NCI-H345 (cell line): ENCODE results near the gene CLCN6.

Experiments
- DNase-seq: peaks from one replicate; lab custom pipeline; 2025; lab: John Stamatoyannopoulos, UW

The CLCN6 gene

DNA sequence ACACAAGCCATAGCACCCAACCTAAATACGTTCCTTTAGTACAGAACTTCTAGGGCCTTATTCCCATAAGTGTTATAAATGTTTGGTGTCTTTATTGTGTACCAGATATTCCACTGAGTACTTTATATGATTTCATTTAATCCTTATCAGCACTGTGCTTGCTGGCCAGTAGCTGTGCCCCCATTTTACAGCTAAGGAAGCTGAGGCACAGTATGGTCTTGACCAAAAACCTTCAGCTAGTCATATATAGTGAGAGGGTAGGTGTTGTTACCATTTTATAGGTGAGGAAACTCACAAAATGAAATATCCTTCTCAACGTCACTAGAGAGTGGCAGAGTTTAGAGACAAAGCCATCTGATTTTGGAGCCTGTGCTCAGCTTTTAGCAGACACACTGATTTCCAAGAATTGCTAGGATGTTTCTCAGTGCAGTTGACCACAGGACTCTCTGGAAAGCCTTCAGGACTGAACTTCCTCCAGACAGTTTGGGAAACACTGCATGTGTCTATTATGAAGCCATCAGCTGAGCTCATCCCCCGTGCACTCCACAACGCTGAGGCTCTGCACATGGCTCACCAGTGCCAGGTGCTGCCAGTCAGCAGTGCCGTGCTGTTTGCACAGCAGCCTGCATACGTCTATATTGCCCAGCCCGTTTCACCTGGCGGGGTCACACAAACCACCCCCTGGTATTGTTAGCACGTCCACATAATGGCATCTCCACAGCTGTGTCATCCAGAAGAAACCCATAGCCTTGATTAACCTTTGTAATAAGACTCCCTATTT is 26.1 kb downstream of the CLCN6 start:
- DNase-seq, result peak; percentile 39

DNA sequence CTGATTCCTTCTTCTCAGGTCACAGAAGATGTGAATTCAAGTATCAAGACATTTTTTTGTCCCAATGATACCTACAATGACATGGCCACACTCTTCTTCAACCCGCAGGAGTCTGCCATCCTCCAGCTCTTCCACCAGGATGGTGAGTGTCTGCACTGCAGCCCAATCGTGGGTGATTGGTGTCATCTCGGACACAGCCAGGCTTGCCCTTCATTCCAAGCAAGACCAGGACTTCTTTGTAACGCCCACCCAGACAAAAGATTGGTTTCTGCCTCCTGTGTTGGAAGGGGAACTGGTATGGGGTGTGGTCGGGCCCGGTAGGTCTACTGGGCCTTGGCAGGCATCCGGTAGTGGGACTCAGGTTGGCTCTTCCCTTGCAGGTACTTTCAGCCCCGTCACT is 27.5 kb downstream of the CLCN6 start:
- DNase-seq, result no peak

DNA sequence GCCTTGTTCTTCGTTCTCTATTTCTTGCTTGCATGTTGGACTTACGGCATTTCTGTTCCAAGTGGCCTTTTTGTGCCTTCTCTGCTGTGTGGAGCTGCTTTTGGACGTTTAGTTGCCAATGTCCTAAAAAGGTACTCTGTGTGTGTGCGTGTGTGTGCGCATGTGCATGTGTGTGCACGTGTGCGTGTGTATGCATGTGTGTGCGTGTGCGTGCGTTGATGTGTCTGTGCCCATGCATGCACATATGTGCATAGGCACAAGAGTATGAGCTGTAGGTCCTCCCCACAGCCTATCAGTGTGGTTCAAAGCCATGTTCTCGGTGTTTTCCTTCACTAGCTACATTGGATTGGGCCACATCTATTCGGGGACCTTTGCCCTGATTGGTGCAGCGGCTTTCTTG is 27.9 kb downstream of the CLCN6 start:
- DNase-seq, result no peak

DNA sequence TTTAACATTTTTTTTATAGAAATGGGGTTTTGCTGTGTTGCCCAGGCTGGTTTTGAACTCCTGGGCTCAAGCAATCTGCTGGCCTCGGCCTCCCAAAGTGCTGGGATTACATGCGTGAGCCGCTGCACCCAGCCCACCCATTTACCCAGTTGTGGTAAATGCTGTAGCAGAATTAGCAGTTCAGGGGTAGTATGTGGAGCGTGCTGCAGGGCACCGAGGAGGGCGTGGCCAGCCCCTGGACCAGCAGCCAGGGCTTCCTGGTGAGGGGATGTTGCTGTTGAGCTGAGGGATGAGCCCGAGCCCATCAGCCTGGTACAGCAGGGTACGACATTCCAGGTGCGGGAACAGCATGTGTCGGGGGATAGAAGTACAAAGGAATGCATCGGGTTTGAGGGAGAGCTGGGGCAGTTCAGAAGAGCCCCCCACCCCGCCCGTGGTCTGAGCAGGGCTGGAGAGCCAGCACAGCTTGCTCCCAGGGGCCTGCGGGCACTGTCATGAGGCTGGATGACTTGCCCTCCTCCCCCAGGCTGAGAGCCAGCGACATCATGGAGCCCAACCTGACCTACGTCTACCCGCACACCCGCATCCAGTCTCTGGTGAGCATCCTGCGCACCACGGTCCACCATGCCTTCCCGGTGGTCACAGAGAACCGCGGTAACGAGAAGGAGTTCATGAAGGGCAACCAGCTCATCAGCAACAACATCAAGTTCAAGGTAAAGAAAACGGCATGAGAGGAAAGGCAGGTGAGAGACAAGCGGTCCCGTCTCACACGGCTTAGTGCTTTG is 29.6 kb downstream of the CLCN6 start:
- DNase-seq, result no peak

DNA sequence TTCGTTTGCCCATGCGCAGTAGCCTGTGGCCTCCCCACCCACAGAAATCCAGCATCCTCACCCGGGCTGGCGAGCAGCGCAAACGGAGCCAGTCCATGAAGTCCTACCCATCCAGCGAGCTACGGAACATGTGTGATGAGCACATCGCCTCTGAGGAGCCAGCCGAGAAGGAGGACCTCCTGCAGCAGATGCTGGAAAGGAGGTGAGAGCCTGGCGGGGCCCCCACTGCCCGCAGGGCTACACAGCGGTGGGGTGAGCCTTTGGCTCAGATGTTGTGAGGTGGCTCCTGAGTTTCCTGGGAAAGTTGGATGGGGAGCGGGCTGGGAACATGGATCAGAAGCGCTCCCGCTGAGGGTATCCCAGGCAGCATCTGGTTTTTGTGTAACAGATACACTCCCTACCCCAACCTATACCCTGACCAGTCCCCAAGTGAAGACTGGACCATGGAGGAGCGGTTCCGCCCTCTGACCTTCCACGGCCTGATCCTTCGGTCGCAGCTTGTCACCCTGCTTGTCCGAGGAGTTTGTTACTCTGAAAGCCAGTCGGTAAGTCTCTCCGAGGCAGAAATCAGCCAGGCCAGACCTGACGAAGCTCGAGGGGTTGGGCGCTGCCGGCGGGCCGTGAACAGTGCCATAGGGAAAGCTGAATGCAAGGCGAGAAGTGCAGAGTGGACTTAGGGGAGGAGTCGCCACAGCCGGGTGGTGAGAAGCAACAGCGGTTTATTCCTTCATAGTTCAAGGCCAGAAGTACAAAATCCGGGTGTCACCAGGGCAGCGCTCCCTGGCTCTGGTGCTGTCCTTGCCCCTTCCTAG is 31.2 kb downstream of the CLCN6 start:
- no peak for DNase-seq

DNA sequence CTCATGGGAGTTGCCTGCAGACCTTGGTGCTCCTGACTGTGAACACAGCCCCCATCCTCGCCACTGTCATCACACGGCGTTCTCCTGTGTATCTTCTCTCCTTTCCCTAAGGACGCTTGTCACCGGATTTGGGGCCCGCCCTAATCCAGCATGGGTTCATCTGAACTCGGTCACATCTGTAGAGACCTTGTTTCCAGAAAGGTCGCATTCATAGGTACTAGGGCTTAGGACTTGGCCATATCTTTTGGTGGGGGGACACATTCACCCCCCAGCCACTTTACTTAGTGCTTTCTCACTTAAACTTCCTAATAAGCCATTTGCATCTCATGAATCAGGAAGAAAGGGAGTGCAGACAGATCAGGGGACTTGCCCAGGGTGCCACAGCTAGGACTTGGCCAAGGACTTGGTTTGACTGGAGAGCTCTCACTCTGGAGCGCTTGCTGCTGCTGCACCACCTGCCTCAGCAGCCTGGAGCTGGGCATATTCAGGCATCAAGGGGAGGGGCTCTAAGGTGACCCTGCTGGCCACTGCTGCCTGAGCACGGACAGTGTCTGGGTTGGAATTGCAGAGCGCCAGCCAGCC is 31.9 kb downstream of the CLCN6 start:
- no peak for DNase-seq

DNA sequence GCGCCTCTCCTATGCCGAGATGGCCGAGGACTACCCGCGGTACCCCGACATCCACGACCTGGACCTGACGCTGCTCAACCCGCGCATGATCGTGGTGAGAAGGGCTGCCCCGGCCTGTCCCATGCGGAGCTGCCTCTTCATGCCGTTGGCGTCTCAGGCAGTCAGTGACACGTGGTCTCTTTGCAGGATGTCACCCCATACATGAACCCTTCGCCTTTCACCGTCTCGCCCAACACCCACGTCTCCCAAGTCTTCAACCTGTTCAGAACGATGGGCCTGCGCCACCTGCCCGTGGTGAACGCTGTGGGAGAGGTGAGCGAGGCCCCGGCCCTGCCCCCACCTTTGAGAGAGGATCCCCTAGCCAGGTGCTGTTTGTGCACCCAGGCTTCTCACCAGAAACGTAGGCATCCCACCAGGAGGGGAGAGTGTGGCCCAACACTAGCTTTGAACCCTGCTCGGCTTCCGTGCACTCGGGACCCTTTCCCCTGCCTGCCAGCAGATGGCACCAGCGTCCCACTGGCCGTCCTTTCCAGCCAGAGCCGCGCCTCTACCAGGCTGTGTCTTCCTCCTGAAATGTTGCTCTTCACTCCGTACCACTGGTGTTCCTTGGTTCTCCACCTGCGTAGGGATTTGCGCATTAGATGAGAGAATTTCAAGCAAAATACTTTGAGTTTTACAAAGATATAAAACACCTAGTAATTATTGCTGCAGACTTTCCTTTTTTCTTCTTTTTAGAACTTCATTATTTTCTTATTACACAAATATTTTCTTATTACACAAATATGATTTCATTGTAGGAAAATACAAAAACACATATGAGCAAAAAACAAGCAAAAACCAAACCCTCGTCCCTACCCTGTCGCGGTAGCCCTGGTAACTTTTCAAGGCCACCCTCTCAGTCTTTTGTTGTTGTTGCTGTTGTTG is 32.6 kb downstream of the CLCN6 start:
- DNase-seq, result peak; percentile 61

DNA sequence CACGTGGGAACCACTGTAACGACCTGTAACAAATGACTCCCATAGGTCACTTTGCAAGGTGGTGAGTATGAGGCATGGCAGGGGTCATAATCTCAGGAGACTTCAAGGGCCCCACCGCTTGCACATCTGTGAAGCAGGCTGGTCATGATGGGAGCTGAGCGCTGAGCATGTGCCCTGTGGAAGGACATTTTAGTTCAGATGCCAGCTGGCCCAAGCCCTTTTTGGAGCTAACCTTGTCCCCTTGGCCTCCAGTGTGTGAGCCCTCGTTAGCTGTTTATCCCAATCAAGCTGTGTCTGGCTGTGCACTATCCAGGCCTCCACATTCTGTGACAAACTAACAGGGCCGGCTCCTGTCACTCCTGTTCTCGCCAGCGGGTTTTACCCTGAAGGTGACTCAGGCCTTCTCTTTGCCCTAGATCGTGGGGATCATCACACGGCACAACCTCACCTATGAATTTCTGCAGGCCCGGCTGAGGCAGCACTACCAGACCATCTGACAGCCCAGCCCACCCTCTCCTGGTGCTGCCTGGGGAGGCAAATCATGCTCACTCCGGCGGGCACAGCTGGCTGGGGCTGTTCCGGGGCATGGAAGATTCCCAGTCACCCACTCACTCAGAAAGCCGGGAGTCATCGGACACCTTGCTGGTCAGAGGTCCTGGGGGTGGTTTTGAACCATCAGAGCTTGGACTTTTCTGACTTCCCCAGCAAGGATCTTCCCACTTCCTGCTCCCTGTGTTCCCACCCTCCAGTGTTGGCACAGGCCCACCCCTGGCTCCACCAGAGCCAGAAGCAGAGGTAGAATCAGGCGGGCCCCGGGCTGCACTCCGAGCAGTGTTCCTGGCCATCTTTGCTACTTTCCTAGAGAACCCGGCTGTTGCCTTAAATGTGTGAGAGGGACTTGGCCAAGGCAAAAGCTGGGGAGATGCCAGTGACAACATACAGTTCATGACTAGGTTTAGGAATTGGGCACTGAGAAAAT is 34.0 kb downstream of the CLCN6 start:
- DNase-seq, result no peak

DNA sequence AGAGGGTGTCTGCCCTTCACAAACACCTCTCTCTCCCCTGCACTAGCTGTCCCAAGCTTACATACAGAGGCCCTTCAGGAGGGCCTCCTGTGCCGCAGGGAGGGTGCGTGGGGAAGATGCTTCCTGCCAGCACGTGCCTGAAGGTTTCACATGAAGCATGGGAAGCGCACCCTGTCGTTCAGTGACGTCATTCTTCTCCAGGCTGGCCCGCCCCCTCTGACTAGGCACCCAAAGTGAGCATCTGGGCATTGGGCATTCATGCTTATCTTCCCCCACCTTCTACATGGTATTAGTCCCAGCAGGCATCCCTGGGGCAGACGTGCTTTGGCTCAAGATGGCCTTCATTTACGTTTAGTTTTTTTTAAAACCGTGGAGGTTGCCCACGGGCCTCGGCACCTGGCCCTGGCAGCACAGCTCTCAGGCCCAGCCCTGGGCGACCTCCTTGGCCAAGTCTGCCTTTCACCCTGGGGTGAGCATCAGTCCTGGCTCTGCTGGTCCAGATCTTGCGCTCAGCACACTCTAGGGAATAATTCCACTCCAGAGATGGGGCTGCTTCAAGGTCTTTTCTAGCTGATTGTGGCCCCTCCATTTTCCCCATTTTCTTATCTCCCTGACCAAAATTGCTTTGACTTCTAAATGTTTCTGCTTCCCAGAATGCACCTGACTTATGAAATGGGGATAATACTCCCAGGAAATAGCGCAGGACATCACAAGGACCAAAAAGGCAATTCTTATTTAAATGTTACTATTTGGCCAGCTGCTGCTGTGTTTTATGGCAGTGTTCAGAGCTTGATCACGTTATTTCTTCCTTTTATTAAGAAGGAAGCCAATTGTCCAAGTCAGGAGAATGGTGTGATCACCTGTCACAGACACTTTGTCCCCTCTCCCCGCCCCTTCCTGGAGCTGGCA is 35.5 kb downstream of the CLCN6 start:
- DNase-seq, result peak; percentile 29

DNA sequence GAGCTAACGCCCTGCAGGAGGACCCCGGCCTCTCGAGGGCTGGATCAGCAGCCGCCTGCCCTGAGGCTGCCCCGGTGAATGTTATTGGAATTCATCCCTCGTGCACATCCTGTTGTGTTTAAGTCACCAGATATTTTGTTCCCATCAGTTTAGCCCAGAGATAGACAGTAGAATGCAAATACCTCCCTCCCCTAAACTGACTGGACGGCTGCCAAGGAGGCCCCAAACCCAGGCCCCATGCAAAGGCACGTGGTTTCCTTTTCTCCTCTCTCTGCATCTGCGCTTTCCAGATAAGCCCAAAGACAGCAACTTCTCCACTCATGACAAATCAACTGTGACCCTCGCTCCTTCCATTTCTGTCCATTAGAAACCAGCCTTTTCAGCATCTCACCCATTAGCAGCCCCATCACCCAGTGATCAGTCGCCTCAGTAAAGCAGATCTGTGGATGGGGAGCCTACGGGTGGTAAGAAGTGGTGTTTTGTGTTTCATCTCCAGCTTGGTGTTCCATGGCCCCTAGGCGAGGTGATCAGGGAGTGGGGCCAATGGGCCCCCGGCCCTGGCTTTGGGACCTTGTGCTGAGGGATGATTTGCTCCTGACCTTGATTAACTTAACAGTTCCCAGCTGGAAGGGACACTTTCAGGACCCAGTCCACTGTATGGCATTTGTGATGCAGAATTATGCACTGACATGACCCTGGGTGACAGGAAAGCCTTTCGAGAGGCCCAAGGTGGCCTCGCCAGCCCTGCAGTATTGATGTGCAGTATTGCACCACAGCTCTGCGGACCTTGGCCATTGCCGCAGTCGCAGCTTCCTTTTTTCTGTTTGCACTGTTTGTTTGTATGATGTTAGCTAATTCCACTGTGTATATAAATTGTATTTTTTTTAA is 36.4 kb downstream of the CLCN6 start:
- DNase-seq, result peak; percentile 63

DNA sequence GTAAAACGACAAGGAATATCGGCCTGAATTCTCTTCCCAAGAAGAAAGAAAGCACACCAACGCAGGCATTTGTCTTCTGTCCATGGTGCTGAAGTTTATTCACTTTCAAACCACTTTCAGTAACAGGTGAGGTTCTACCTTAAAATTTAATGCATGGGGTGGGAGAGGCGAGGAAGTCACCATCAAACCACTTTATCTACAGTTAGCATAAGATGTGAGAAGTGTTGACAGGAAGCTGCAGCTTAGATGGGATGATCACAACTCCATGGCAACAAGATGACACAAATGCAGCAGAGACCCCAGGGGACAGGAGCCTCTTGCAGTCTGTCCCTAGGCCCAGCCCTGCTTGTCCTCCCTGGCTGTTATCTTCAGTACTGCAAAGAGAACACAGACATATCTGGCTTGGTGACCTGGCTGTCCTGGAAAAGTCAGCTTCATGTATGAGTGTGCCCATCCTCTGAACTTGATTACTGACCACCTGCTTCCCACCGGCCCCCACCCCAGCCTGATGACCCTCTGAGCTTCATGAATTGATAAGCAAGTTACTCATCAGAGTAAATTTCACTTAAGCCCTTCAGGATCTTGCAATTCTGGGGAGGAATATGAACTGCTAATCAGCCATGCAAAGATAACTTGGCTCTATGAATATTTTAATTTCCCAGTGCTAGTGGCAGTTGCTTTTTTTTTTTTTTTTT is 39.8 kb downstream of the CLCN6 start:
- DNase-seq, result no peak

DNA sequence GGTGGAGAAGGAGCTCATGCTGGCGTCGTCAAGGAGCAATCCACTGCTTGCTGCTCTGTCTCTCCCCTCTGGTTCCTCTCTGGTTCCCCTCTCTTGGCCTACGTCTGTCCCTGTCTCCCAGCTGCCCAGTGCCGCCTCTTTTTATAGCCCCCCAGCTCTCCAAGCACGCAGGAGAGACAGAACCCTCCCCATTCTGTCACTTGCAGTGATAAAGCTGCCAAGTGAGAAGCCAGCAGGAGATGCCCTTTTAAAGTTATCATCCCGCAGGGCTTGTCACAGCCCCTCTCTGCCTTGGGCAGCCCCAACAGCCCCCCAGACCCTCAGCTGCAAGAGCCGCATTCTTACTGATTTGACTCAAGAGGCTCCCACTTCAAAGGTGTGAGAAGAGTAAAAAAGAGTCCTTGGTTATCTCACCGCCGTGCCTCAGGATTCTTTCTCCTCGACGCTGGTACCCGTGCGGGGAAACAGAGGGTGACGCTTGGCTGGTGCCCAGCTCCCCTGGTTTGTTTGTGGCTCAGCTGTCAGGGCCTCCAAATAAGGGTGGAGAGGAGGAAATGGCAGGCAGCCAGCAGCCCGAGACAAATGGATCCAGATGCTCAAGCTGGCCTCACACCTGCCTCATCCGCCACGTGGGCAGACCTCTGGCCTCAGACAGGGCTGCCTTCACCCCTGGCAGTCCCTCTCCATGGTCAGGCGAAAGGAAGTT is 41.8 kb downstream of the CLCN6 start, which contains the start of gene NPPA:
Gene NPPA (minus strand): TSS at position 117 of the 706 bp plus-strand sequence. CDS start 99 bp downstream, at position 18.
- DNase-seq, result peak; percentile 95

DNA sequence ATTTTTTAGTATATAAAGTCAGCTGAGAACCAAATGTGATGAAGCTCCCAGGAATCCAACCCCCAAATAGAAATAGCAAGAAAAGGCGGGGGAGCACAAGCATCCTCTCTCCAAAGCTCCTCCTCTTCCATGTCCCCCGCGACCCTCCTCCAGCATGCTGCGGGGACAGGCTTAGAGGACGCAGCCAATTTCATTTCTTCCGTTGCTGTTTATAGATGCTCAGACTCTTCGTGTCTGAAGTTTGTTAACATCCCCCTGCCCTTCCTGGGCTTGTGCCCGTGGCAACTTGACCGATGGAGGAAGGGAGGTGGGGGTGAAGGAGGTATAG is 42.3 kb downstream of the CLCN6 start:
- DNase-seq, result no peak

DNA sequence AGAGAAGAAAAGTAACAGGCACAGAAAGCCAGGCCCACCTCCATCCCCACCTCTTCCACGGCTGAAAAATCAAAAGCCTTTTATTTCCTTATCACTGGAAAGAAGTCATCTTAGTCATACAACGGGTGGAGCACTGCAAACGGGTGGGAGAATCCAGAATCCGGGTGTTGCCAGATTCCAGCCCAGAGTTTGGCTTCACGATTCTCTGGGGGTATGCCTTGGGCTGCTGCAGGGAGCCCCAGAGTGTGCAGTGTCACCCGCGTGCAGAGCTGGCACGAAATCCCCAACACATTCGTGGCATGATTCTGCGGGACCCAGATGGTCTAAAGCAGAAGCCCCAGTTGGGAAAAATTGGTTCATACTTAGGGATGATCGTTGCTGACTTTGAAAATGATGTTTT is 44.2 kb downstream of the CLCN6 start:
- no peak for DNase-seq

DNA sequence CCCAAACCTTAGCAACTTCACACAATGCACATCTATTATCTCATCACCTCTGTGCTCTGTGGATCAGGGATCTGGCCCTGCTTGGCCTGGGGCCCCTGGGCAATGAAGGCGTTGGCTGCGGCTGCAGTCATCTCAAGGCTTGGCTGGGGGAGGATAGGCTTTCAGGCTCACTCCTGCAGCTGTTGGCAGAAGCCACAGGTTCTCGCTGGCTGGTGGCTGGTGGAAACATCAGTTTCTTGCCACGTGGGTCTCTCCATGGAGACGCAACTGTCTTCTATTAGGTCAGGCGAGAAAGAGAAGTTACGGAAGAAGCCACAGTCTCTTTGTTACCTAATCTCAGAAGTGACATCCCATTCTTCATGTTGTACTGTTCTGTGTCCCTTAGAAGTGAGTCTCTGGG is 45.2 kb downstream of the CLCN6 start:
- DNase-seq, result no peak

DNA sequence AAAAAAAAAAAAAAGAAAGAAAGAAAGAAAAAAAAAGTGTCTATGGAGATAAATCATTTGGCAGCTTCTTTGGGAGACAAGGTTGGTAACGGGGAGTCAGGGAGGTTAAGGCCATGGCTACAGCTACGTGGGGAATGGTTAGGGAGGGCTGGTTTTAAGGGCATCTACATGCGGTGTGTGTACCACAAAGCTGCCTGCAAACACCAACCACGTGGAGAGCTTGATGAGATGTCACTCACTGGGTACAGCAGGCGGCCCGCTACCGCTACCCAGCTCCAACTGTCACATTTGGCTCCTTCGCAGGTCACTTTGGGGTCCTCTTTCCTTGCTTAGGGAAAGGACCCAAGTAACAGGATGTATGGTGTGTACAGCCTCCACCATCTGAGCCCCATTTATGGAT is 48.5 kb downstream of the CLCN6 start:
- no peak for DNase-seq

DNA sequence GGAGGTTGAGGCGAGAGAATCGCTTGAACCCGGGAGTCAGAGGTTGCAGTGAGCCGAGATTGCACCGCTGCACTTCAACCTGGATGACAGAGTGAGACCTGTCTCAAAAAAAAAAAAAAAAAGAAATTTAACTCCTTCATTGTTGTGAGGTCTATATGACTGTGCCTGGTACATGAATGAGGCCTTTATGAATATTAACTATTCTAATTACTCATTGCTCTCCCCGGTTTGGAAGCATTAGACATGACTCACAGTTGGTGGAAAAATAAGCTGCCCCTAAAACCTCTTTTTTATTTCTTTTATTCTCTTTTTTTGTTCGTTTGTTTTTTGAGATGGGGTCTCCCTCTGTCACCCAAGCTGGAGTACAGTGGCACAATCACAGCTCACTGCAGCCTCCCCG is 49.4 kb downstream of the CLCN6 start:
- DNase-seq, result no peak
